Measurements from ENCODE around the gene MRE11.
"Not testable (repeated sequence)": the region's sequence is repeated elsewhere in the genome, so short reads cannot be mapped to it uniquely, and the experiment has no call there.

The MRE11 gene

DNA sequence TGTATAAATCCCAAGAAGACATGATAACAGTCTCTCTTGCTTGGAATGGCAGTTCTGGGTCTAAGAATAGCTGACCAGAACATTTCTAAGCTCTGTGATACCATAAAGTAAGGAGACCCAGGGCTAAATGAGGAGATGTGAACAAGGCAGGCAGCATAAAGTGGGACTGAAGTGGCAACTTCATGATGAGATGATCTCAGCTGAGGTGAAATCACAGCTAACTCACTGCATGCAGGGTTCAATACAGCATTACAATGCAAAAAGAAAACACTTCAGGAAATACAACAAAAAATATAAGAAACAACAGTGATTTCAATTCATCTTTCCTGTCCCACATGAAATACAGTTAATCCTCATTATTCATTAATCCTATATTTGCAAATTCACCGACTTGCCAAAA, 44.6 kb downstream of the MRE11 start:
- H3K4me3 ChIP-seq (ENCODE audit: low read depth, low read length): no peak overlapping the region
- DNase-seq (ENCODE audit: low read depth): no peak

DNA sequence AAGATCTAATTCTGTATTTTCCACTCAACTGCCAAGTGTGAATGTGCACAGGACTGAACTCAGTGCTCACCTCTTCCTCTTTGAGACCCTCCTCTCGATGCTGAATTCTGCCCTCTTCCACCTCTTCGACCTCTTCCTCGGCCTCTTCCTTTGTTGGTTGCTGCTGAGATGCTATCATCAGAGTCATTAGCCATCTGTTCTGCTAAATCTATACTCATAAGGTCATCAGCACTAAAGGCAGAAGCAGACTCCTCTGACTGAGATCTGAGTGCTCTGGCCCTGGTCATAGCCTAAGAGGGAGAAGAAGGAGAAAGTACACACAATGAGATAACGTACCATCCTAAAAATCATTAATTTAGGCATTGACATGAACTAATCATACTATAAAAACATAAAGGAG, 46.5 kb downstream of the MRE11 start:
- DNase-seq (ENCODE audit: low read depth): no peak
- H3K4me3 ChIP-seq (ENCODE audit: low read depth, low read length): no peak overlapping the region

DNA sequence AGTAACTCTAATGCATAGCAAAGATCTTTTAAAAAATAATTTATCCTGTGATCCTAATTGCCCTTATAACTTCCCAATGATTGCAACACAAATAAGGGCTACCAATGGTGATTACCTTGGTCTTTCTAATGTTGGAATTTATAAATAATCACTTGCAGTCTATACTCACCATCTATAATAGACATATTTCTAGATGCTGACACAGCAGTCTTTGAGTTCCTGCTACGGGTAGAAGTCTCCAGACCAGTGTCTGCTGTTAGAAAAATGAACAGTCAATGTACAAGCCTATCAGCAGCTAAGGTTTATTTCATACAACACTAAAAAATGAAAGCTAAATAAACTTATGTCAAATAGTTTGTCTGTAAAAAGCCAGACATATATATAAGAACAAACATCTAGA, 48.0 kb downstream of the MRE11 start:
- DNase-seq (ENCODE audit: low read depth): no peak
- no peak overlapping the region for H3K4me3 ChIP-seq (ENCODE audit: low read depth, low read length)

DNA sequence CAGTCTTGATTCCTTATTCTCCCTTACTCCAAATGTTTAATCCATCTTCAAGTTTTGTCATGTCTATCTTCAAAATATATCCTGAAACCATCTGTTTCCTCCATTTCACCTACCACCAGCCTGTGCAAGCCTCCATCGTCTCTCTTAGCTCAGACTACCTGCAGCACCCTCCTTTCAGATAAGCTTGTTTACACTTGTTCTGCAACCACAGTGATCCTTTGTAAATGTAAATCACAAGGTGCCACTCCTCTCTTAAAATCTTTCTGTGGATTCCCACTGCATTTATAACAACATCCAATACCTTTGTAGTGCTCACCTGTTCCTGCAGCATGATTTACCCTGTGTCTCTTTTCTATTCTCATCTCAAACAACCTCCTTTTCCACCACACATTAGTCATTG, 60.6 kb downstream of the MRE11 start:
- DNase-seq (ENCODE audit: low read depth): no peak
- H3K4me3 ChIP-seq (ENCODE audit: low read depth, low read length): no peak overlapping the region

DNA sequence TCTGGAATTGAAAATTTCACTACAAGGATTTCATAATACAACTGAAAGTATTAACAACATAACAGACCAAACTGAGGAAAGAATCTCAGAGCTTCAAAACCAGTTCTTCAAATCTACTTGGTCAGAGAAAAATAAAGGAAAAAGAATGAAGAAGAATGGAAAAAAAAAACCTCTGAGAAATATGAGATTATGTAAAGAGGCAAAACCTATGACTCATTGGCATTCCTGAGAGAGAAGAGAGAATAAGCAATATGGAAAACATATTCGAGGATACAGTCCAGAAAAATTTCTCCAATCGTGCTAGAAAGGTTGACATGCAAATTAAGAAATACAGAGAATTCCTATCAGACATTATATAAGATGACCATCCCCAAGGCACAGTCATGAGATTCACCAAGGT, 69.0 kb downstream of the MRE11 start:
- H3K4me3 ChIP-seq (ENCODE audit: low read depth, low read length): no peak overlapping the region
- DNase-seq (ENCODE audit: low read depth): no peak

DNA sequence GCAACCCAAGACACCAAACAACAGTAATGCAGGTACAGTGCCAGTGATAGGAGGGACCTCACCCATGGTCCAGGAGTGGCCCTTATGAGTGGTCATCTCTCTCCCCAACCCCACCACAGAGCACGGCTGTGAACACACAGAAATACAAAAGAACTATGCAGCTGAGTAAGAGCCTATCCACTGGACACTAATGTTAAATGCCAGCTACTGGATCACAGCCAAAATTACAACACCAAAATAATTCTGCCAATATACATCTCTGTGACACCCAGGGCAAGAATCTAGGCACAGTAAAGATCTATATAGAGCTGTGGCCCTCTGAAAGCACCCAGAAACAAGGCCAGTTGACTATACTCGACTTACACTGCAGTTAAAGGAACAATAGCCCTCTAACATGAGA, 69.6 kb downstream of the MRE11 start:
- DNase-seq (ENCODE audit: low read depth): no peak
- no peak overlapping the region for H3K4me3 ChIP-seq (ENCODE audit: low read depth, low read length)

DNA sequence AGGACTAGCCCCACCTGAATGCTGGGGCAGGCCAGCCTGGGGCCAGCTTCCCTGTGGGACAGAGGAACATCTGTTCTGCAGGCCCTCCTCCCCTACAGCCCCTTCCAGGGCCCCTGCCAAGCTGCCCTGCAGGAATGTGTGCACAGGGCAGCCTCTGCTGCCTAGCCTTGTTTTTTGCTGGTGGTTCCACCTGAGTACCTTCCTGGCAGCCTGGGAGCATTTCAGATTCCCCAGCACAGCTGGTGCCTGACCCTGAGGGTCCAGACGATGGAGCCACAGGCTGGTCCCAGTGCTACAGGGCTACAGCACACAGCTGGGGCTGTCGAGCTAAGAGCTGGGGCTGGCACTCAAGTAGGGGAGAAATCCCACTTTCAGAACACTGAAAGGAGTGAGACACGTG, 70.1 kb downstream of the MRE11 start:
- no peak for DNase-seq (ENCODE audit: low read depth)
- no peak overlapping the region for H3K4me3 ChIP-seq (ENCODE audit: low read depth, low read length)

DNA sequence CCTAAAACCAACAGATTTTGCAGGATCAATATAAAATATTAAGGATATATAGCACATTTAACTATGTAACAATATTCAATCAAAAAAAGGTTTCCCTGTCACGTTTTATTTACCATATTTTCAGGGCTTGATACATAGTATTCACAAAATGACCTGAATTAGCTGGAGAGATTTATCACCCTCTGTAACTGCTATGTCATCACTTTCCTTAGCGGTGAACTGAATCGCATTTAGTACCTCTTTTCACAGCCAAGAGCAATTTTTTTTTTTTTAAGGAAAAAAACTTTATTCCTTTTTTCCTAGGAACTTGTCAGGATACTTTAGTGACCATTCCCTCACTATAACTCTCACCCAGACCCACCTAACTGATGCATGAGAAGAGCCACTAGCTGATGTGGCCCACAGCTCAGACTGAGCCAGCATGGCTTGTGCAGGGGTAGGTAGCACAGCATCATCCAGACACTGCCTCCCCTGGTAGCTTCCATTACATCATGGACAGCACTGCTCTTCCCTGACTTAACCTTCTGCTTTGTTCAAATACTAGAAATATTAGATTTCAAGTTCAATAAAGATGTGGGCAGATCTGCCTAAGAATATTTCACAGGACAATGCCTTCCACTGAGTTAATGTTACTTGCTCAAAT, 75.4 kb downstream of the MRE11 start:
- DNase-seq (ENCODE audit: low read depth): no peak
- no peak overlapping the region for H3K4me3 ChIP-seq (ENCODE audit: low read depth, low read length)

DNA sequence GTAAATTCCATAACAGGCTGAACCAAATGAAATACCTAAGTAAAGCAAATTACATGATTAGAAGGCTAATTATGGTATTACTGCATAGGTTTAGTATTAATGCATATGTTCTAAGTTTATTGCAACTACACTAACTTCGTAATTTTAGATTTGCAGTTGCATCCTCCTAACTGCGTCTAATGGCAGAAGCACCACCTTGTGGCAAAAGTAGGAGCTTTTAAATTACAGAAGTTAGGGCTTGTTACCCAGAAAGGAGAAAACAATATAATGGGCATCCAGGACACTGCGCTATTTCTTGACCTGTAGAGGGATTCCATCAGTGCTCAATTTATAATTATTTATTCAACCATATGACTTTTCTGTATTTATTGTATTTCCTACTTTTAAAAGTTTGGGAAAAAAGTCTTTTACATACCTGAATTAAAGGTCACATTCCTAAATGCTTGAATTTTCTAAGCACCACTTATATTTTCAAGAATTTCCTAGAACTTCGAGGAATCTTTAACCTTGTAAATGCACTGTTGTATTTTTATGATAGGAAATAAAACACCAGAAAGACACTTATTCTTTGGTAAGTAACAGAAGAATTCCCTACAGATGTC, 76.2 kb downstream of the MRE11 start:
- DNase-seq (ENCODE audit: low read depth): peak; percentile 4
- no peak overlapping the region for H3K4me3 ChIP-seq (ENCODE audit: low read depth, low read length)

DNA sequence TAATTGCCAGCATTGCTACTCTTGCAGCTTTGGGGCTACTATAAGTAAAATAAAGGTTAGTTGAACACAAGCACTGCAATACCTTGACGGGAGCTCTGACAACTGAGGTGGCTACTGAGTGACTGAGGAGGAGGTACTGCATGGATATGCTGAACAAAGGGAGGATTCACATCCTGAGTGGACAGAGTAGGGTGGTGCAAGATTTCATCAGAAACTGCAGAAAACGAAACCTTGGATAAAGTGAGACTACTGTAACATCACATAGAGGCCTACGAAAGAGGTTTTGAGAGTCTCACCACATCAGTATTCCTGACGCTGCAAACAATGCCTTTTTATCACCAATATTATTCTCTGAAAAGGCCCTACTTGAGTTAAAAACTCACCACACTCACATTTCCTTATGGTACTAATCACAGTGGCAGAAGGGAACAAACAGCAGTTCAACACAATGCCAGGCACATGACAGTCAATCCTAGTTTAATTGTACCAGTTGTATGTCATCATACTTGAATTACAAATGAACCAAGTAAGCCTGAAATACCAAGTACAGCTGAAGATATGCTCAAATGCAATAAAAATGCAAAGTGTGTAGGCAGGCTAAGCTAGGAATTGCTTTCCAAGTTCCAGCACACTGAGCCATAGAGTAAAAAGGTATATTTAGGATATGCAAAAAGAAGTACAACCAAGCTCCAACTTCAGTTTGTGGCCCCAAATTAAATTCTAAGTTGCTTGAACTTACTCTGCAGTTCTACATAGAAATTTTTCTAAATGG, 88.4 kb downstream of the MRE11 start:
- DNase-seq (ENCODE audit: low read depth): no peak

DNA sequence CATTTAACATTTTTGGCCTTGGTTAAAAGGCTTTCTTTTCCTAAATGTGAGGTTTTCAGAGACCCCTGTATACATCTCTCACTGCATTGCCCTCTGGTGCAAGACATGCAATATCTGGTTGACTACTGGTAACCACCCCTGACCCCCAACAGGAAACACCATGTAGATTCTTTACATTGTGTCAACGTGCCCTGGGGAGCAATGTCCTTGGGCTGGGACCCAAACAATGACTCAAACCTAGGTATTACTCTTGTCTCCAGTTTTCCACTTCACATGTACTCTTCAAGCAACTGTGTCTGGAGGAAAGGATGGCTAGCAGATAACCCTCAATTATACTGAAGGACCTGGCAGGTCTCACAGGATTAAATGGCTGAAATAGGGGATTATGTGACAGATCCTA, 91.3 kb downstream of the MRE11 start:
- DNase-seq (ENCODE audit: low read depth): no peak
- H3K4me3 ChIP-seq (ENCODE audit: low read depth, low read length): no peak overlapping the region

More for the DNA sequence above, 88.4 kb downstream of the MRE11 start:
- H3K4me3 ChIP-seq (ENCODE audit: low read depth, low read length): no peak overlapping the region

DNA sequence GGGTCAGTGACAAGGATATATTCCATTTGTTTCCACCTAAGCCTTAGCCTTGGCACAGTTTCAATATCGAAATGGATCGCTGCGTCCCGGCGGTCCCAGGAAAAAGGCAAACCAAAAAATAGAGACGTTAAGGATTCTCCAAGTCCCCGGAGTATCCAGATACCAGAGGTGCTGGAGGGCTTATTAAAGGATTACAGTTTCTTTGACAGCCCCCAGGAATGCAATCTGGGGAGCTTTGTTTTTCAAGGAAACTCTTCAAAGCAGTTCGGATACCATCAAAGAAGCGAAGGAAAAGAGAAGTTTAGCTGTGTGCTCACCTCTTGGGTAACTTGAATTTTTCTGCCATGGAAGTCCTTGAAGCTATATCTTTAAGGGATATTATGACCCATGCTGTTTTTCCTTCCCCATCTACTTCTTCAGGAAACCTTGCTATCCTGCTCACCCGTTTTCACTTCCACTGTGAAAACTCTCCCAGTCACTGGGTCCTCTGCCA, 91.8 kb downstream of the MRE11 start:
- no peak for DNase-seq (ENCODE audit: low read depth)
- peak overlapping the region; percentile 47 for H3K4me3 ChIP-seq (ENCODE audit: low read depth, low read length)

DNA sequence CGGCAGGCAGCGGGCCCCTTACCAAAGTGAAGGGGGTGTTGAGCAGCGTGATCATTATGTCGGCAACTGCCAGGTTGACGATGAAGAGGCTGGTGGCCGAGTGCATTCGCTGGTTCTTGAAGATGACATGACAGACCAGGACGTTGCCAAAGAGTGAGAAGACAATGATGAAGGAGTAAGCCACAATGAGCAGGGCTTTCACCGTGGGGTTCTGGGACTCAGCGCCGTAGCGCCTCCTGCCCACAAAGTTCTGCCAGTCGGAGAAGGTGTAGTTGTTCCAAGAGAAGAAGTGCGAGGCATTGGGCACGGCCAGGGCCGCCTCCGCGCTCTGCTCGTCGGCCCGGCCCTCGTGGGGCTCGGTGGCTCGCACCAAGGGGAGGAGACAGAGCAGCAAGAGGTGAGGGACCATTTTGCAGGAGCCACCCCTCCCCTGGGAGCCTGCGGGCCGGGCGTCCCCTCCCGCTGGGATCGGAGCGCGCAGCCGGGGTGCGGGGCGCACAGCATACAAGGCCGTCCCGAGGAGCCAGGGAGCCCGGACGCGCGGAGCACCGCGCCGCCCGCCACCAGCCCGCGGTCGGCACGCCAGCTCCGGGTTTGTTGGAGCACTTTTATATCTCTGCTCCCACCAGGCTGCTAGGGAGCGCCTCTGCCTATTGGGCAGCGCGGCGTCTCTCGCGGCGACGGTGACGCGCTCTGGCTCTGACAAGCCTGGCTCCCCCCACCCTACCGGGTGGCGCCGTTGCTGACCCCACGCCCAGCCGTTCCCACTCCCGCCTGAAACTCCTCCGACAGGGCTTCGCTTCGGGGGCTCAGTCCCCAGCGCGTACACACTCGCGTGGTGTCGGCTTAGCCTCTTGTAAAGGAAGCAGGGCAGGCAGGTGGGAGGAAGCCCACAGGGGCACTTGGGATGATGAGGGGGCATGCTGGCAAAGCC, 92.5 kb downstream of the MRE11 start, which contains the start of gene GPR83:
Gene GPR83 (minus strand): TSS at position 581 of the 934 bp plus-strand sequence. CDS start 172 bp downstream, at position 409.
- DNase-seq (ENCODE audit: low read depth): no peak
- peak within 1 kb of the TSS; percentile 47 for H3K4me3 ChIP-seq (ENCODE audit: low read depth, low read length)

DNA sequence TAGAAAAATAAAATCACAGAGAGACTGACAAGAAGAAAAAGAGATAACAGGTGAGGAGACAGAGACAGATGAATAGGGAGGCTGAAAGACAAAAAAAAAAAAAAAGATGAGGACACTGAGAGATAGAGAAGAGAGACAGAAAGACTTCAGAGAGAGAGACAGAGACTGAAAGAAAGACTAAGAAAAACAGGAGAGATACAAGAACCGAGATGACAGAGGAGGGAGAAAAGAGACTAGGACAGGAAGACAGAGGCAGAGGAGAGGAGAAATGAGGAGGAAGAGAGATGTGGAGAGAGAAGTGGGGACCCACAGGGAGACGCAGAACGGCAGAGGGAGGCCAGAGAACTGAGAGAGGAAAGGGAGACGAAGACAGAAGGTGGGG, 93.2 kb downstream of the MRE11 start:
- H3K4me3 ChIP-seq (ENCODE audit: low read depth, low read length): no peak overlapping the region
- DNase-seq (ENCODE audit: low read depth): no peak

DNA sequence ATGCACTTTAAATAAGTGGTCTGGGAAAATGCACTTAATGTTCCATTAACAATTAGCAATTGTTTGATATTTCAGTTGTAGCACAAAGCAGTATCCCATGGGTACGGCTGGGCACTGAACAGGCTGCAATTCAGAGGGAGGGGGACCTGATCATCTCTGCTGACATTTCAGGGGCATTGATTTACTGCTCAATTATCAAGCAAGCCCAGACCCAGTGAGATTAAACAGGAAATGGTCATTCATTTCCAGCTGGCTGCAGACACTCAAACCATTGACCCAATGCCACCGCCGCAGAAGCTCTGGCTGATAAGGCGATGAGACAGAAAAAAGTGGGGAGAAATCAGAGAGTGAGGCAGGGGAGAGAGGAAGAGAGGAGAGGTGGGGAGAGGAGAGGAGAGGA, 93.6 kb downstream of the MRE11 start:
- DNase-seq (ENCODE audit: low read depth): no peak
- H3K4me3 ChIP-seq (ENCODE audit: low read depth, low read length): no peak overlapping the region

DNA sequence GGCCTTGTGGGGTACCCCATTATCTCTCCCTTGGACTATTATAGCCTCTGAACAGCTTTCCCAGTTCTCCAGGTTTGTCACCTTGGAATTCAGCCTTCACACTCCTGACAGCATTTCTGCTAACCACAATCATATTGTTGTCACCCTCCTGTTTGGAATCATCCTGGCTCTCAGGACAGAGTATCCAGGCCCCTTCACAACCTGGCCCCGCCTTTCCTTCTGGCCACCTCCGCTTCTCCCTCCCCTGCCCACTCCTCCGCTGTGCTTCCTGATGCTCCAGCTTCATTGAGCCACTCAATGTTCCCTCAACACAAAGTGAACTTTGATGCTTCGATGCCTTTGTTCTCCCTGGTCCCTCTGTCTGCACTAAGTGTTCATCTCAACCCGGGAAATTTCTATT, 95.5 kb downstream of the MRE11 start:
- no peak overlapping the region for H3K4me3 ChIP-seq (ENCODE audit: low read depth, low read length)
- DNase-seq (ENCODE audit: low read depth): no peak

DNA sequence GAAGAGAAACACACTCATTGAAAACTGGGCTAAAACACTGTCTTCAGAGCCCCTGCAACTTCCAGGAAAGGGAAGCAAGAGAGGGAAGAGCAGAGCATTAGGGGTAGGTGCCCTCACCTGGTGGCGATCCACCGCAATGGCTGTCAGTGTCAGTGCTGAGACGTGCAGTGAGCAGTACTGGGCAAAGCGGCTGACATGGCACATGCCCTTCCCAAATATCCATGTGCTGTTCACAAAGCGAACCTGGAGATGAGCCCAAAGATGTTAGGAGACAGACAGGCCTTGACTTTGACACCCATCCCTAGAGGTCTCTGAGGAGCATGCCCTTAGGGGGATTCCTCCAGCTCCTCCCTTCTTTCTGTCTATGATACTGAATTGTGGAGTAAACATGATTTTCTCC, 97.4 kb downstream of the MRE11 start:
- no peak for DNase-seq (ENCODE audit: low read depth)
- H3K4me3 ChIP-seq (ENCODE audit: low read depth, low read length): no peak overlapping the region

DNA sequence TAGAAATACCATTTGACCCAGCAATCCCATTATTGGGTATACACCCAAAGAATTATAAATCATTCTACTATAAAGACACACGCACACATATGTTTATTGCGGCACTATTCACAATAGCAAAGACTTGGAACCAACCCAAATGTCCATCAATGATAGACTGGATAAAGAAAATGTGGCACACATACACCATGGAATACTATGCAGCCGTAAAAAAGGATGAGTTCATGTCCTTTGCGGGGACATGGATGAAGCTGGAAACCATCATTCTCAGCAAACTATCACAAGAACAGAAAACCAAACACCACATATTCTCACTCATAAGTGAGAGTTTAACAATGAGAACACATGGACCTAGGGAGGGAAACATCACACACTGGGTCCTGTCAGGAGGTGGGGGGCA, 101.7 kb downstream of the MRE11 start:
- H3K4me3 ChIP-seq (ENCODE audit: low read depth, low read length); DNase-seq (ENCODE audit: low read depth): not testable (repeated sequence)

DNA sequence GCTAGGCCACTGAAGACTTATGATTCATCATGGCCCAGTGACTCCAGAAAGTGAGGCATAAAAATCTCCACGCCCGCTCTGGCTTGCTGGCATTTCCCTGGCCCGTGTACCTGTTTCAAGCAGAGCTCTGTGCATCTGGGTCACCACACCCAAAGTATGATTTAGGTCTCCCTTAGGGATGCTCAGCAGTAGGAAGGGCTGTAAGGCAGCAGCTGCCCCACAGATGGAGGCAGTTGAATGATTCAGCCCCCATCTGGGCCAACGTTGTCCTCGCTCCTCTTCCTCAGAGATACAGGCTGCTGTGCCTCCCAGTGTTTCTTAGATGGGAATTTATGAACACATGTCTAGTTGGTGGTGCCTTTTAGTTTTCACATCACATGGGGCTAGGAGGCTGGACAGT, 114.0 kb downstream of the MRE11 start:
- H3K4me3 ChIP-seq (ENCODE audit: low read depth, low read length): no peak overlapping the region
- DNase-seq (ENCODE audit: low read depth): no peak

DNA sequence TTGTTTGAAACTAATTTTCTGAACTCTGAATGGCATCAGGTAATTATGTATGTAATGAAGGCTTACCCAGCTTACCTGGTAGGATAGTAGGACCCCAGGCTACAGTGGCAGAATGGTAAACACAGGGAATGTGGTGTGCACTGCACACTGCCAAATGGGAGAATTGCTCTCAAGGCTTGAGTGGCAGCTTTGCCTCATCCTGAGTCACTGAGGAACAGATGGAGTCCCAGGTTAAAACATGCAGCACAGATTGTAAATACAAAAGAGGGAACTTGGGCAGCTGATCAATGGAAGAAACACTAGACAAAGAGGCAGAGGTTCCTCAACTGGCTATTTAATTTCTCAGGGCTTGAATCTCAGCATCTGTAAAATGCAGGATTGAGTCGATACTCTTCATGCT, 116.8 kb downstream of the MRE11 start:
- no peak for DNase-seq (ENCODE audit: low read depth)
- H3K4me3 ChIP-seq (ENCODE audit: low read depth, low read length): no peak overlapping the region
